WTC11 (cell line): ENCODE measurements around the gene RBPMS2.

Experiments
- NFE2L1 ChIP-seq: sonication (generic); formaldehyde crosslinking; IDR thresholded peaks from 2 replicates; pipeline ENCODE4 v1.8.1; 2023; ENCODE audit warnings: missing genetic modification reagents
- ZNF671 ChIP-seq: fragments of 250-450 bp; sonication (Bioruptor Pico); IDR thresholded peaks from 2 replicates; pipeline ENCODE4 v1.8.0; 2021; ENCODE audit warnings: mild to moderate bottlenecking
- TF ChIP-seq, protein P1 (sequence below): fragments of 200-600 bp; IDR thresholded peaks from 2 replicates; pipeline ENCODE4 v1.8.0; 2022; ENCODE audit warnings: antibody characterized with exemption
- TF ChIP-seq, protein P2 (sequence below): sonication (generic); formaldehyde crosslinking; IDR thresholded peaks from 2 replicates; pipeline ENCODE4 v1.8.1; 2023; ENCODE audit warnings: mild to moderate bottlenecking, missing genetic modification reagents
- TF ChIP-seq, protein P3 (sequence below): sonication (generic); formaldehyde crosslinking; IDR thresholded peaks from 2 replicates; pipeline ENCODE4 v1.8.0; 2022; ENCODE audit warnings: mild to moderate bottlenecking, missing genetic modification reagents
- TF ChIP-seq, protein P4 (sequence below): sonication (generic); formaldehyde crosslinking; IDR thresholded peaks from 2 replicates; pipeline ENCODE4 v1.8.0; 2022; ENCODE audit warnings: mild to moderate bottlenecking, missing genetic modification reagents

DNA sequence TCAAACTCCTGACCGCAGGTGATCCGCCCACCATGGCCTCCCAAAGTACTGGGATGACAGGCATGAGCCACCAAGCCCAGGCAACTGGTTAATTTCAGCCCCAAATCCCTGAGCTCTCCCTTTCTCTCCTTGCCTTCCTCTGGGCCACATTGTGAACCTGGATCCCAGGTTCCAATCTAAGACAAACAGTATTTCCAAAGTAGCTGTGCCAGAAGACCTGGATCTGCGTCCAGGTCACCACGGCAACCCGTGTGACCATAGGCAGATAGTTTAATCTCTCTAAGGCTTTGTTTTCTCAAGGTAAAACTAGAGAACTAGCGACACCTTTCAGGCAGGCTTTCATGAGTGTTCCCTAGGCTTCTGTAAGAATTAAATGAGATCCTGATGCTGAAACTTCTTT is 5.9 kb upstream of the RBPMS2 start:
- TF ChIP-seq, protein P1, sequence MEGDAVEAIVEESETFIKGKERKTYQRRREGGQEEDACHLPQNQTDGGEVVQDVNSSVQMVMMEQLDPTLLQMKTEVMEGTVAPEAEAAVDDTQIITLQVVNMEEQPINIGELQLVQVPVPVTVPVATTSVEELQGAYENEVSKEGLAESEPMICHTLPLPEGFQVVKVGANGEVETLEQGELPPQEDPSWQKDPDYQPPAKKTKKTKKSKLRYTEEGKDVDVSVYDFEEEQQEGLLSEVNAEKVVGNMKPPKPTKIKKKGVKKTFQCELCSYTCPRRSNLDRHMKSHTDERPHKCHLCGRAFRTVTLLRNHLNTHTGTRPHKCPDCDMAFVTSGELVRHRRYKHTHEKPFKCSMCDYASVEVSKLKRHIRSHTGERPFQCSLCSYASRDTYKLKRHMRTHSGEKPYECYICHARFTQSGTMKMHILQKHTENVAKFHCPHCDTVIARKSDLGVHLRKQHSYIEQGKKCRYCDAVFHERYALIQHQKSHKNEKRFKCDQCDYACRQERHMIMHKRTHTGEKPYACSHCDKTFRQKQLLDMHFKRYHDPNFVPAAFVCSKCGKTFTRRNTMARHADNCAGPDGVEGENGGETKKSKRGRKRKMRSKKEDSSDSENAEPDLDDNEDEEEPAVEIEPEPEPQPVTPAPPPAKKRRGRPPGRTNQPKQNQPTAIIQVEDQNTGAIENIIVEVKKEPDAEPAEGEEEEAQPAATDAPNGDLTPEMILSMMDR, result no peak
- TF ChIP-seq, protein P2, sequence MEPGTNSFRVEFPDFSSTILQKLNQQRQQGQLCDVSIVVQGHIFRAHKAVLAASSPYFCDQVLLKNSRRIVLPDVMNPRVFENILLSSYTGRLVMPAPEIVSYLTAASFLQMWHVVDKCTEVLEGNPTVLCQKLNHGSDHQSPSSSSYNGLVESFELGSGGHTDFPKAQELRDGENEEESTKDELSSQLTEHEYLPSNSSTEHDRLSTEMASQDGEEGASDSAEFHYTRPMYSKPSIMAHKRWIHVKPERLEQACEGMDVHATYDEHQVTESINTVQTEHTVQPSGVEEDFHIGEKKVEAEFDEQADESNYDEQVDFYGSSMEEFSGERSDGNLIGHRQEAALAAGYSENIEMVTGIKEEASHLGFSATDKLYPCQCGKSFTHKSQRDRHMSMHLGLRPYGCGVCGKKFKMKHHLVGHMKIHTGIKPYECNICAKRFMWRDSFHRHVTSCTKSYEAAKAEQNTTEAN (CRISPR knock-in tag), result no peak
- TF ChIP-seq NFE2L1 (CRISPR knock-in tag) (no peak), ZNF671 (no peak)
- TF ChIP-seq, protein P3, sequence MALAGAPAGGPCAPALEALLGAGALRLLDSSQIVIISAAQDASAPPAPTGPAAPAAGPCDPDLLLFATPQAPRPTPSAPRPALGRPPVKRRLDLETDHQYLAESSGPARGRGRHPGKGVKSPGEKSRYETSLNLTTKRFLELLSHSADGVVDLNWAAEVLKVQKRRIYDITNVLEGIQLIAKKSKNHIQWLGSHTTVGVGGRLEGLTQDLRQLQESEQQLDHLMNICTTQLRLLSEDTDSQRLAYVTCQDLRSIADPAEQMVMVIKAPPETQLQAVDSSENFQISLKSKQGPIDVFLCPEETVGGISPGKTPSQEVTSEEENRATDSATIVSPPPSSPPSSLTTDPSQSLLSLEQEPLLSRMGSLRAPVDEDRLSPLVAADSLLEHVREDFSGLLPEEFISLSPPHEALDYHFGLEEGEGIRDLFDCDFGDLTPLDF (CRISPR knock-in tag), result no peak
- TF ChIP-seq, protein P4, sequence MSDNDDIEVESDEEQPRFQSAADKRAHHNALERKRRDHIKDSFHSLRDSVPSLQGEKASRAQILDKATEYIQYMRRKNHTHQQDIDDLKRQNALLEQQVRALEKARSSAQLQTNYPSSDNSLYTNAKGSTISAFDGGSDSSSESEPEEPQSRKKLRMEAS (CRISPR knock-in tag), result no peak
